ENCODE data around the gene RHOF.

RHOF gene

DNA sequence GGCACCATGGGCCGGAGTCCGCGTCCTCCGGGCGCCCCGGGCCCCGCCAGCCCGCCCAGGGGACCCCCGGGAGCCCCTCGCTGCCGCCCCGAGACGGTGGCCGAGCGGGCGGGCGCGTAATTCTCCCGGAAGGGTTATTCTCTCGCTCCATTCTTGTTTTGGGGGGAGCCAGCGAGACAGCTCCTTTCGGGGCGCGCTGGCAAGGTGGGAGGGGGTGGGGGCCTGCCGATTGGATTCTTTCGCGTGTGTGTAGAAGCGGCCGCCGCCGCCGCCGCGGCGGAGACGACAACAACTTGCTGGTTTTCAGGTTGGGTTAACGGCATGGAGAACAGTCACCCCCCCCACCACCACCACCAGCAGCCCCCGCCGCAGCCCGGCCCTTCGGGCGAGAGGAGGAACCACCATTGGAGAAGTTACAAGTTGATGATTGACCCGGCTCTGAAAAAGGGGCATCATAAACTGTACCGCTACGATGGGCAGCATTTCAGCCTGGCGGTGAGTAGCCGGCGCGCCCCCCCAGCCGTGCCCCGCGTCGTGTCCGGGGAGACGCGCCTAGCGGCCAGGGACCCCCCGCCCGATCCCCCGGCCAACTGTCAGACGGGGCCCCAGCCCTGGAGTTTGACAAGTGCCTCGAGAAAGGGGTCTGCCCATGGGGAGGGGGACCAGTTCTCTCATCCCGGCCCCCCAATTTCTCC, 11.1 kb upstream of the RHOF start:
- DNase-seq = peak; percentile 61
- no peak for ATAC-seq

GRCh38 chr12:121803861-121804416, 10.5 kb upstream of the RHOF start, which contains the start of gene SETD1B:
Gene SETD1B, plus strand, starts transcription at chr12:121804009. Its CDS starts 729 bp downstream, at chr12:121804738.
- ATAC-seq = peak; percentile 6
- DNase-seq = peak; percentile 68

- ATAC-seq (peak; percentile 59), DNase-seq (peak; percentile 91)
Measured at GRCh38 chr12:121802843-121803698, 9.6 kb upstream of the RHOF start.

GRCh38 chr12:121802485-121802842, 9.0 kb upstream of the RHOF start:
- no peak for ATAC-seq
- DNase-seq = no peak

DNA sequence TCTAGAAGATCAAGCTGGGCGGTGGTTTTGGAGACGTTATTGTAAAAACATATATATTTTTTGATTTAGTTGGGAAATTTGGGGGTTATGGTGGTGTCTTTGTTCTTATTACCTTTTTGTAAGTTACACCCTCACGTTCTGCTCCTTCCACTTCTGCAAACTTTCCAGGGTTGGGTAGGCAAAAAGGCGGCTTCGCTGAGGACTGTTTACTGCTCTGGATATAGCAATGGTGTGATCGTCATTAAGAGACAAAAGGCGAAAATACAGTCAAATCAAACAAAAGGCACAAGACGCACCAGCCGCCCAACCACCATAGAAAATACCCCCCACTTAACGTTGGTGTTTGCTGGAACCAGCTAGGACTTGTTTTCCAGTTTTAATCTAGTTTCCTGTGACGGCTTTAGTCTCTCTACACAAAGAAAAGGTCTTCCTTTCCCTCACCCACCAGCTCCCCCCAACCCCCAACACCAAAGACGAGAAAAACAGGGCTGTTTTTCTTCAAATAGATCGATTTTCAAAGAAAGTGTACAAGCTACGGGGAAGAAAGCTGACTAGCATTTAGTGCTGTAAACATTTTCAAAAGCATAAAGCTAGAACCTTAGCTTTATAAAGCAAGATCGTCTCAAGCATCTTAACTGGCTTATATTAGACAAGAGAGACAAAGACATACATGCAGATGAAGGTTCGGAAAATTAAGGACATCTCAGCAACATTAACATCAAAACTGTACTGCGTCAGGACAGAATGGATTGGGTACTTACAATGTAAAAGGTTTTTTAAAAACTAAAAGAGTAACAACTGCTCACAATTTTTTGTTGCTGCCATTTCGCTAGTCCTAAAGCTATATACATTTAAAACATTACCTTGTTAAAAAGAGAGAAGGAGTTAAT, 8.4 kb upstream of the RHOF start:
- DNase-seq (peak; percentile 40), ATAC-seq (no peak)

GRCh38 chr12:121800694-121801594, 7.5 kb upstream of the RHOF start:
- DNase-seq (peak; percentile 78), ATAC-seq (no peak)

- DNase-seq = peak; percentile 89
- peak; percentile 33 for ATAC-seq
Measured at GRCh38 chr12:121799842-121800693, 6.6 kb upstream of the RHOF start.

GRCh38 chr12:121799156-121799841, 5.8 kb upstream of the RHOF start:
- DNase-seq (peak; percentile 68), ATAC-seq (peak; percentile 22)

- peak; percentile 14 for DNase-seq
- no peak for ATAC-seq
Measured at GRCh38 chr12:121798787-121799155, 5.3 kb upstream of the RHOF start.

DNA sequence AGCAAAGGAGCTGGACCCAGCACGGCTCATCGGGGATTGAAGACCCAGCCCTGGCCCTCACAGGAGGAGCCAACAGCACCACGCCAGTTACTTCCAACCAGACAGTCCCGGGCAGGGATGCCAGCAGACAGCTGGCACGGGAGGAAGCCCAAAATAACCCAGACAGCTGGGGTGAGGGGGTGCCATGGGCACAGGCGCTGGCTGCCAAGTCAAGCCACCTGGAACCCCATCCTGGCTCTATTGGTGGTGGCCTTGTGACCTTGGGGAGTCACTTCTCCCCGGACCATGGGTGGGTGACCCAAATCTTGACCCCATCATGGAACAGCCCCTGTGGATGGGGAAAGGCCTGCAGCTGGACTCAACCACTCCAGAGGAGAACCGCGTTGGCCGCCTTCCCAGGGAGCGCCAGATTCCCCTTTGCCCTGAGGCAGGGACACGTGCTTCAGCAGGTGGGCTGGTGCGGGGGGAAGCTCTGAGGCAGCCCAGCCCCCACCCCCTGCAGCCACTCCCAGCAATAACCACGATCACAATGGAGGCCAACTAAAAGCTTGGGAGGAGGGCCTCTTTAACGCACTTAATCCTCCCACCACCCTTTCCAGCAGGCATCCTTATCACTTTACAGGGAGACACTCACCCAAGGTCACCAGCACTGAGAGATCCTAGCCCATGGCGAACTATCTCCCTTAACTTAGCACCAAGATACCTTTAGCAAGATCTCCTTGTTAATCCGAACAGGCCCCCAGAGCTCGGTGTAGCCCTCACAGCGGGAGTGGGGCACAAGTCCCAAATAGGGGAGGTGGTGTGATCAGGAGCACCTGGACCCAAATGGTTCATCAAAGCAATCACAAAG, 4.7 kb upstream of the RHOF start:
- ATAC-seq = no peak
- peak; percentile 34 for DNase-seq

DNA sequence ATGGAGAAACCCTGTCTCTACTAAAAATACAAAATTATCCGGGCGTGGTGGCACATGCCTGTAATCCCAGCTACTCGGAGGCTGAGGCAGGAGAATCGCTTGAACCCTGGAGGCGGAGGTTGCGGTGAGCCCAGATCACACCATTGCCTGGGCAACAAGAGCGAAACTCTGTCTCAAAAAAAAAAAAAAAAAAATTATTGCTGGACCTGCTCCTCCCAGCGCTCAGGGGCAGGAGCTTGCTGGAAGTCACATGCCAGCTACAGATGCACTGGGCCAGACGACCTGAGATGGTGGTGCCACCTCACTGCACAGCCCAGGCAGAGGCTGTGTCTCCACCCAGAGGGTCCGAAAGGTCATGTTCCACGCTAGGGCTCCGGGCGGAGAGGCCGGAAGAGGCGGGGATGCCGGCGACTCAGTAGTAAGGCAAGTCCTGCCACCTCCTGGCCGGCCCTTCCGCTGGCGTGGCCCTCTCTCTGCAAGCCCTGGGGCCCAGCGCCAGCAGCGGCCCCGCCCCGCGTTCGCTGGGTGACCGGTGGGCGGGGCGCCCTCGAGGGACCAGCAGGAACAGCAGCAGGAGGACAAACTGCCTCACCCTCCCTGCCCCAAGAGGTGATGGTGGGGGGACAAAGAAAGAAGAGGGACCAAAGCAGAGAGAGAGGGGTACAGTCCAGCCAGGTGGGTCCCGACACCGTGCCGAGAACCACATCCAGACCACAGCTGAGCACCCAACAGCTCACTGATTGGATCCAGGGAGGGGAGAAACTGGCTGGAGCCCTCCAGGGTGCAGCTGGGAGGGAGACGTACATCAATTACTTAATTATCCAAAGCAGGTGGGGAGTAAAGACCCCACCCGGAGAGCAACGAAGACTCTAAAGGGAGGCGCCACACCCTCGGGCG, 3.6 kb upstream of the RHOF start:
- no peak for ATAC-seq

DNA sequence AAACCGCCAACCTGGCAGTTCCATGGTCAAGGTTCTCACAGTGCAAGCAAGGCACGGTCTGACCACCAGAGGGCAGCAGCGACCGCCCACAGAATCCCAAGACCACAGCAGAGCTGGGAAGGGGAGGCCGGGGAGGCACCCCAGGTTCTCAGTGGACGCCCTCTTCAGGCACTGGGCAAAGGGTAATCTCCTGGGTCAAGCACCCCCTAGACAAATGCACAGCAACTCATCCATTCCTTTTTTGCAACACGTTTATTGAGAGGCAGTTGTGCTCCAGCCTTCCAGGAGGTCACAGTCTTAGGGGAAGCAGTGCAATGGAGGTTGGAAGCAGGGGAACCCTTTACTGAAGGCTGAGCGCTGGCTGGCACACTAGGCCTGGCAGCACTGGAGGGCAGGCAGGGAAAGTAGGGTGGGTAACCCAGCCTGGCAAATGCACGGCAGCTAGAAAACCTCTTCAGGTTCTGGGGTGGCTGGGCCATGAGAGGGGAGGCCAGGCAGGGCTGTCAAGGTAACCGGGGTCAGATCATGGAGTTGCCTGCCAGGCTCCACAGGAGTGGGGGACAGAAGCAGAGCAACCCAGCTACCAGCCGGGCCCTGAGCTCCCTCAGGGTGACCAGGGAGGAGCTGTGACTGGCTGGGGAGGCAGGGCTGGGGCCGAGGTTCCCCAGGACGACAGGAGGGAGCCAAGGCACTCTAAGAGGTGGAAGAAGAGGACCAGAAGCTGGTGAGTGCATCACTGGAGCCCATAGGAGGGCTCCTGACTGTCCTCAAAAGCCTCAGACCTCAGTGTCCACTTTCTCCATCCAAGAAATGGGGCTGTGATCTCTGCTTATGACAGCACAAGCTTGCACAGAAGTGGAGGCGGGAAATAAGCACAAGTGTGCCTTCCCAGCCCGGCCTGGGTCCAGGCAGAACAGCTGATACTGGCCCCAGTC, 1.8 kb upstream of the RHOF start:
- DNase-seq = peak; percentile 89

More for the DNA sequence above, 3.6 kb upstream of the RHOF start:
- DNase-seq = peak; percentile 25

DNA sequence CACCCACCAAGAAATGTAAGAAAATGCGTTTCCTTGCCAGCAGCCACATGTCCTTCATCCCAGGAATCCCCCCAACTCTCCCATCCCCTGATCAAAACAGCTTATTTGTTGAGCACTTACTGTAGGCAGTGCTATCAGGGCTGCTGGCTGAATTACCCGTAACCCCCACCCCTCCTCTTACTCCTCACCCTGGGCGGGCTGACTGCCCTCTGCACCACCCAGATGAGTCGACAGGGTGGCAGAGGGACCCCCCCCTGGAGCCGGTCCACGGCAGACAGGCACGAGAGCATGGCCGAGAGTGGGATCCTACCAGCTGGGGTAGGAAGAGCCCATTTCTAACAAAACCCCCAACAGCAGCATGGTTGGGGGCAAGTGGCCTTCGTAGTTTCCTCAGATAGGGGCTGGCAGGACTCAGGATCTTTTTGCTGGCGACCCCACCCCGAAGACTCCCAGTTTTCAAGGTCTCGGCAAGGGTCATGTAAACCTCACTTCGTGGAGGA, 1.1 kb upstream of the RHOF start:
- DNase-seq (peak; percentile 48), ATAC-seq (peak; percentile 2)

More for the DNA sequence above, 1.8 kb upstream of the RHOF start:
- ATAC-seq = no peak

GRCh38 chr12:121793838-121794533, 498 bp upstream of the RHOF start:
- peak; percentile 97 for DNase-seq
- ATAC-seq = peak; percentile 65
